IMR-90 (cell line): ENCODE measurements around the gene AGPAT1. TPM values are rescaled to one million over a fixed set of nuclear protein-coding genes. Genes with fewer than 3 reads are reported as not detected.
A peak's percentile ranks its signal among the peaks of the same experiment; 100 is the strongest.

Experiments
- ATAC-seq: fragments of 200-7000 bp; cut with Tn5 transposase; 2 replicates; pipeline ENCODE4 v1.9.1; 2020; ENCODE audit warnings: low read depth, mild to moderate bottlenecking, moderate library complexity
- BruUV-seq: library from RNA; stranded (reverse); fragments of 400-500 nt; replicated peaks from 2 replicates; lab custom pipeline; 2021; lab: Mats Ljungman, UMichigan
- CTCF ChIA-PET: fragments of 300-600 bp; formaldehyde crosslinking; extraction: SDS; loops from one replicate; lab custom pipeline; 2021; ENCODE audit warnings: antibody characterized with exemption; lab: Yijun Ruan, JAX
- POLR2A ChIA-PET: fragments of 300-600 bp; sonication (Branson Sonifier 250); formaldehyde crosslinking; loops from one replicate; lab custom pipeline; 2022; ENCODE audit warnings: antibody characterized with exemption; ENCODE audit not compliant: unreplicated experiment; lab: Charles Lee
- DNase-seq: peaks from one replicate; pipeline ENCODE4 v3.0.0; 2013
- H2AFZ ChIP-seq: replicated peaks from 2 replicates; pipeline ENCODE3; 2013; ENCODE audit warnings: low read length, mild to moderate bottlenecking; ENCODE audit not compliant: poor library complexity
- H2AK5ac ChIP-seq: 2 replicates; pipeline ENCODE4 v1.6.1; 2013; ENCODE audit warnings: low read depth, low read length, inconsistent platforms
- H2AK9ac ChIP-seq: replicated peaks from 2 replicates; pipeline ENCODE3; 2013; ENCODE audit warnings: mild to moderate bottlenecking, low read depth, low read length, moderate library complexity; ENCODE audit not compliant: poor library complexity
- H2BK120ac ChIP-seq: 2 replicates; pipeline ENCODE4 v1.6.1; 2013; ENCODE audit warnings: low read depth, low read length, inconsistent platforms
- H2BK15ac ChIP-seq: 3 replicates; pipeline ENCODE4 v1.6.1; 2013; ENCODE audit warnings: low read depth, low read length, inconsistent platforms
- H2BK20ac ChIP-seq: 2 replicates; pipeline ENCODE4 v1.6.1; 2013; ENCODE audit warnings: low read depth, mild to moderate bottlenecking, inconsistent platforms, low read length, moderate library complexity
- H2BK5ac ChIP-seq: 2 replicates; pipeline ENCODE4 v1.6.1; 2013; ENCODE audit warnings: mild to moderate bottlenecking, low read depth, low read length, inconsistent platforms; ENCODE audit not compliant: poor library complexity, severe bottlenecking
- H3K14ac ChIP-seq: replicated peaks from 2 replicates; pipeline ENCODE4 v1.6.1; 2013; ENCODE audit warnings: low read depth, low read length, inconsistent platforms
- H3K18ac ChIP-seq: 2 replicates; pipeline ENCODE4 v1.6.1; 2013; ENCODE audit warnings: low read depth, low read length, control low read depth
- H3K23ac ChIP-seq: 2 replicates; pipeline ENCODE4 v1.6.1; 2013; ENCODE audit warnings: low read depth, low read length, inconsistent platforms
- H3K27ac ChIP-seq: 2 replicates; pipeline ENCODE4 v1.5.1; 2013; ENCODE audit warnings: mild to moderate bottlenecking, control low read depth, low read length; ENCODE audit not compliant: insufficient read depth
- H3K27me3 ChIP-seq: 2 replicates; pipeline ENCODE4 v1.6.1; 2013; ENCODE audit warnings: low read length; ENCODE audit not compliant: control insufficient read depth, insufficient read depth
- H3K36me3 ChIP-seq: 2 replicates; pipeline ENCODE4 v1.6.1; 2013; ENCODE audit warnings: low read length, mixed read lengths; ENCODE audit not compliant: control insufficient read depth, insufficient read depth
- H3K4ac ChIP-seq: 2 replicates; pipeline ENCODE4 v1.6.1; 2013; ENCODE audit warnings: low read depth, low read length, inconsistent platforms
- H3K4me1 ChIP-seq: 2 replicates; pipeline ENCODE4 v1.6.1; 2013; ENCODE audit warnings: low read length, mixed read lengths; ENCODE audit not compliant: control insufficient read depth, insufficient read depth
- H3K4me2 ChIP-seq: 2 replicates; pipeline ENCODE4 v1.6.1; 2013; ENCODE audit warnings: low read depth, mild to moderate bottlenecking, control low read depth, low read length, moderate library complexity
- H3K4me3 ChIP-seq: 2 replicates; pipeline ENCODE4 v1.5.1; 2013; ENCODE audit warnings: low read depth, mild to moderate bottlenecking, control low read depth, low read length, moderate library complexity; ENCODE audit not compliant: insufficient read depth
- H3K56ac ChIP-seq: 2 replicates; pipeline ENCODE4 v1.6.1; 2013; ENCODE audit warnings: low read length, inconsistent platforms; ENCODE audit not compliant: insufficient read depth; ENCODE audit errors: extremely low read depth
- H3K79me1 ChIP-seq, 2 experiments: 2 replicates each; pipeline ENCODE4 v1.6.1; 2013; ENCODE audit warnings: low read length in 2 of 2, inconsistent platforms in 1 of 2, low read depth in 1 of 2
- H3K9ac ChIP-seq: 2 replicates; pipeline ENCODE4 v1.6.1; 2013; ENCODE audit warnings: low read depth, low read length, control low read depth
- H3K9me1 ChIP-seq: 2 replicates; pipeline ENCODE4 v1.6.1; 2013; ENCODE audit warnings: low read length, inconsistent platforms; ENCODE audit not compliant: insufficient read depth
- H3K9me3 ChIP-seq: 2 replicates; pipeline ENCODE4 v1.6.1; 2013; ENCODE audit warnings: low read length; ENCODE audit not compliant: control insufficient read depth, insufficient read depth
- H4K20me1 ChIP-seq: 2 replicates; pipeline ENCODE4 v1.6.1; 2013; ENCODE audit warnings: low read length, inconsistent platforms; ENCODE audit not compliant: insufficient read depth
- H4K5ac ChIP-seq: 2 replicates; pipeline ENCODE4 v1.6.1; 2013; ENCODE audit warnings: mild to moderate bottlenecking, low read depth, low read length, control low read depth
- H4K8ac ChIP-seq, 2 experiments: 2 replicates each; pipeline ENCODE4 v1.6.1; 2013; ENCODE audit warnings: low read depth in 2 of 2, low read length in 2 of 2, control low read depth in 1 of 2, inconsistent platforms in 1 of 2
- H4K91ac ChIP-seq: 2 replicates; pipeline ENCODE4 v1.6.1; 2013; ENCODE audit warnings: low read depth, low read length, inconsistent platforms; ENCODE audit not compliant: insufficient read depth
- CEBPB ChIP-seq: IDR thresholded peaks from 2 replicates; pipeline ENCODE4 v1.6.1; 2012; ENCODE audit warnings: low read depth, low read length, improper control_type of control experiment
- CHD1 ChIP-seq: IDR thresholded peaks from 2 replicates; pipeline ENCODE4 v1.6.1; 2012; ENCODE audit warnings: low read depth, low read length, improper control_type of control experiment
- MAFK ChIP-seq: IDR thresholded peaks from 2 replicates; pipeline ENCODE4 v1.6.1; 2012; ENCODE audit warnings: low read depth, low read length, improper control_type of control experiment
- SMC3 ChIP-seq: fragments of 150-350 bp; IDR thresholded peaks from 2 replicates; pipeline ENCODE4 v1.6.1; 2016; ENCODE audit warnings: low read depth, mild to moderate bottlenecking, antibody characterized with exemption, low read length, moderate library complexity
- WGBS, 2 experiments: methylation state at CpG; one replicate each; pipeline versions ENCODE4 v1.1.5 to v1.1.7; 2013; ENCODE audit warnings: missing lambda C conversion rate in 2 of 2; ENCODE audit not compliant: insufficient read length in 1 of 2; ENCODE audit errors: extremely low coverage in 2 of 2; 5-methylcytosine and 5-hydroxymethylcytosine counted together
- dilution Hi-C: fragments of 300-500 bp; cut with HindIII; formaldehyde crosslinking; loops from one replicate; pipeline ENCODE4 v1.14.3; 2018; ENCODE audit warnings: low sequenced_read_pairs; ENCODE audit not compliant: unreplicated experiment
- in situ Hi-C: fragments of 300-500 bp; cut with MboI; formaldehyde crosslinking; loops from 3 replicates; pipeline ENCODE4 v1.14.3; 2019; ENCODE audit warnings: low sequenced_read_pairs, inconsistent platforms, mixed read lengths
- intact Hi-C: fragments of 100-400 bp; cut with micrococcal nuclease; formaldehyde crosslinking; loops from 2 replicates; pipeline ENCODE4 v1.10.0; 2022
- polyA plus RNA-seq, 3 experiments: library from polyadenylated mRNA; depleted of rRNA; stranded (reverse); fragments of >200 nt; gene quantifications; 2 replicates each; pipeline ENCODE4 v1.2.3, GENCODE V29; 2012; ENCODE audit warnings: low replicate concordance in 1 of 3
- total RNA-seq: library from RNA; depleted of rRNA; stranded (reverse); fragments of >200 nt; gene quantifications from 2 replicates; pipeline ENCODE4 v1.2.3, GENCODE V29; 2012

AGPAT1 gene
- total and polyA plus RNA-seq, 2 of the 4 experiments (the other 2 are of a cell fraction): 27.2 to 116 TPM

DNA sequence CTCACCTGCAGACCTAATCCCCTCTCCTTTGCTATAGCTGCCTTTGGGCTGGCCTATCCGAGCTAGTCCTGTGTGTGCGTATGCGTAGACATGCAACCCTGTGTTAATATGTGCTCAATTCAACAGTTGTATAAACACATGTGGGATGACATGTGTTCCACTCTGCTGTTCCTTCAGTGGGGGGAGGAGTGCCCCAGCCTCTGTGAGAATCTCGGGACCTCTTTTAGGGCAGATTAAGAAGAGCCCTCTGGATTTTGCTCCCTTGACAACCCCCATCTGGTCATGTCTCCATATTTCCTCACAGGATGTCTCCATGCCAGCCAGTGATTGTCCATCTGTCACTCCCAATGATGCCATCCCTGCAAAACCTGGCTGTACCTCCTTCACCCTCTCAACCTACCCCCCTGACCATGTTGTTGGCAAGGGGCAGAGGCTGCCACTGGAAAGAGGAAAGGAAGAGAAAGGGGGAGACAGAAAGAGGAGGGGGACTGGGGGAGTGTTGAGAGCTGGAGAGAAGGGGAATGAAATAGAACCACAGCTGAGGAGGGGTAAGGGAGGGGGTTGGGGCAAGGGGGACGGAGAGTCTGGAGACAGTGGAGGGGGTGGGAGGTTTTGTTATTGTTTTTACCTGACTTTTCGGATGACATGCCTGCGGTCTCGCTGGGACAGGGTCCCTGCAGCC is 24.6 kb downstream of the AGPAT1 start:
- DNase-seq (no peak), ATAC-seq (no peak)
- Histone ChIP-seq H2BK120ac (no peak overlapping the region), H4K5ac (no peak overlapping the region), H2AK5ac (0 out of 2 replicates have a peak overlapping the region, but pooled peaks have one; percentile 25), H4K8ac (no peak overlapping the region), H3K14ac (0 out of 2 replicates have a peak overlapping the region, but pooled peaks have one; percentile 12), H2BK5ac (no peak overlapping the region), H2AFZ (peak overlapping the region; percentile 73), H2BK15ac (no peak overlapping the region), H3K4me3 (peak overlapping the region; percentile 46), H3K56ac (no peak overlapping the region), H3K9me1 (0 out of 2 replicates have a peak, but pooled peaks cover 4% of the 10 kb centered on the region), H3K27ac (no peak overlapping the region), H3K36me3 (peaks cover 2% of the 10 kb centered on the region; the same call in 1 of the 2 replicates), H3K27me3 (peaks cover 20% of the 10 kb centered on the region), H3K4me1 (peaks cover 24% of the 10 kb centered on the region), H3K79me1 (peaks cover 6 to 34% of the 10 kb centered on the region in 2 experiments), H3K4me2 (peak overlapping the region; percentile 85), H3K9me3 (peaks cover 2% of the 10 kb centered on the region; the same call in 1 of the 2 replicates), H2AK9ac (peak overlapping the region; percentile 48), H3K18ac (no peak overlapping the region), H3K9ac (peak overlapping the region; percentile 15), H3K4ac (no peak overlapping the region; the same call in 1 of the 2 replicates), H4K91ac (no peak overlapping the region), H4K20me1 (no peaks in the 10 kb centered on the region), H3K23ac (no peak overlapping the region), H2BK20ac (no peak overlapping the region; the same call in 1 of the 2 replicates)
- no TSS peak for BruUV-seq
- in situ Hi-C loops: no loop called here
- ChIA-PET CTCF (no interaction called here), POLR2A (no interaction called here)
- TF ChIP-seq SMC3 (no peak), CHD1 (no peak), MAFK (no peak), CEBPB (no peak)
- dilution Hi-C loops: no loop called here
- intact Hi-C loops: loop anchor here (5.0 to 10.0 kb wide), 2 partner anchors 107 to 249 kb away; partner anchors contain the start of gene ZBTB12
- no CpG with 5 or more reads among the region's 8 CpGs for WGBS, 2 experiments
